NB4 (cell line): ENCODE measurements around the gene ARHGEF38.
"Not testable (repeated sequence)": the region's sequence is repeated elsewhere in the genome, so short reads cannot be mapped to it uniquely, and the experiment has no call there.

Experiments
- DNase-seq: peaks from one replicate; pipeline ENCODE4 v3.0.0; 2010; ENCODE audit warnings: low read depth
- H3K4me3 ChIP-seq: one replicate; pipeline ENCODE4 v1.5.1; 2011; ENCODE audit warnings: mild to moderate bottlenecking, low read depth, low read length, moderate library complexity
- CTCF ChIP-seq: IDR thresholded peaks from one replicate; pipeline ENCODE4 v1.5.1; 2012; ENCODE audit warnings: low read depth, low read length
- MAX ChIP-seq: IDR thresholded peaks from 2 replicates; pipeline ENCODE4 v1.6.1; 2011; ENCODE audit warnings: low read depth, low read length
- MYC ChIP-seq: IDR thresholded peaks from 2 replicates; pipeline ENCODE4 v1.6.1; 2011; ENCODE audit warnings: low read depth, low read length
- POLR2A ChIP-seq: IDR thresholded peaks from 2 replicates; pipeline ENCODE4 v1.6.1; 2011; ENCODE audit warnings: mild to moderate bottlenecking; ENCODE audit not compliant: insufficient read length; ENCODE audit errors: extremely low read depth

Gene ARHGEF38

GRCh38 chr4:105600951-105601350 is 48.5 kb downstream of the ARHGEF38 start:
- TF ChIP-seq CTCF, result no peak
- TF ChIP-seq MYC, result no peak
- no peak for TF ChIP-seq POLR2A
- no peak for TF ChIP-seq MAX
- no peak for DNase-seq
- H3K4me3 ChIP-seq, result no peak overlapping the region

GRCh38 chr4:105601406-105601805 is 49.0 kb downstream of the ARHGEF38 start:
- no peak for DNase-seq
- H3K4me3 ChIP-seq, result no peak overlapping the region
- TF ChIP-seq CTCF, result no peak
- TF ChIP-seq MAX, result no peak
- TF ChIP-seq POLR2A, result no peak
- no peak for TF ChIP-seq MYC

GRCh38 chr4:105603158-105603557 is 50.7 kb downstream of the ARHGEF38 start:
- DNase-seq, result no peak
- H3K4me3 ChIP-seq, result no peak overlapping the region
- TF ChIP-seq MAX, result no peak

- TF ChIP-seq CTCF (no peak), POLR2A (no peak), MYC (no peak), MAX (no peak)
- H3K4me3 ChIP-seq, result no peak overlapping the region
- no peak for DNase-seq
Observed at GRCh38 chr4:105605493-105605892, 53.1 kb downstream of the ARHGEF38 start.

GRCh38 chr4:105607876-105608275 is 55.5 kb downstream of the ARHGEF38 start:
- TF ChIP-seq CTCF, result no peak
- TF ChIP-seq MAX, result no peak
- no peak for TF ChIP-seq MYC
- TF ChIP-seq POLR2A, result no peak
- H3K4me3 ChIP-seq, result no peak overlapping the region
- no peak for DNase-seq

GRCh38 chr4:105609819-105610218 is 57.4 kb downstream of the ARHGEF38 start:
- not testable (repeated sequence) for DNase-seq, H3K4me3 ChIP-seq

GRCh38 chr4:105613306-105613705 is 60.9 kb downstream of the ARHGEF38 start:
- no peak overlapping the region for H3K4me3 ChIP-seq
- DNase-seq, result no peak
- no peak for TF ChIP-seq MYC
- no peak for TF ChIP-seq POLR2A
- TF ChIP-seq CTCF, result no peak
- no peak for TF ChIP-seq MAX
